ENCODE results near the gene ZNF22.

DNA sequence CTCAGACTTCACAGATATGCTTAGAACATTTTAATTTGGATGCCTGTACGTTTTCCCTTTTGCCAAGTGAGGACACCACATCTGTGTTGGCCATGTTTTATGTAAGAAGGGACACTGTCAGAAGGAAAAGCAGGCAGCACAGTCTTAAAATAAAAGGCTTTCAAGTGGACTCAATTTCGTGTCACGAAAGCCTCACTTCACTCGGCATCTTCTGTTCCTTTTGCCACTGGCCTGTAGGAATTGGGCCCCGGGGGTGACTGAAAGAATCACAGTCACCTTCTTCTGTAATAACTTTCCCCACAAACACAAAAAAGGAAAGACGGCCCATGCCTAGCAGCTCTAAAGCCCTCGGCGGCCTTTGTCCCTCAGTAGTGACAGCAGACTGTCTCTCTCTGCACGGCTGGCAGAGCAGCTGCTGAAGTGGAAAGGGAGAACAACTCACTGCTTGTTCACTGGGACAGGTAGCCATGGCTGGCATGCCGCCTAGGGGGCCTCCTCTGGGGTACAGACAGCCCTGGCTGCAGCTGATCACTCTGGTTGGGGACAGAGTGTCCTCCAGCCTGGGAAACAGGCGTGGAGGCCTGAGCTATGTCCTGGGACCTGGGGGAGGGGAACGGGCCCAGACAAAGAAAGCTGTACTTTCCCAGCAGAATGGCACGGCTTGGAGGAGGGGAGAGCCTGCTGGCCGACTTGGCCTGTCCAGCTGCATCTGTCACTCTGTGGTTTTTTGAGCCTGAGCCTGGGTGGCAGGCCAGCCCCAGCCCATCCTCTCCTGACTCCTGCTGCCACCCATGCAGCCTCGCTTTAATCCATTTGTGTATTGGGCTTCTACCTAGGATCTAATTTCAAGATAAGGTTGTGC lies 36.7 kb upstream of the ZNF22 start:
- TF ChIP-seq, protein P1, sequence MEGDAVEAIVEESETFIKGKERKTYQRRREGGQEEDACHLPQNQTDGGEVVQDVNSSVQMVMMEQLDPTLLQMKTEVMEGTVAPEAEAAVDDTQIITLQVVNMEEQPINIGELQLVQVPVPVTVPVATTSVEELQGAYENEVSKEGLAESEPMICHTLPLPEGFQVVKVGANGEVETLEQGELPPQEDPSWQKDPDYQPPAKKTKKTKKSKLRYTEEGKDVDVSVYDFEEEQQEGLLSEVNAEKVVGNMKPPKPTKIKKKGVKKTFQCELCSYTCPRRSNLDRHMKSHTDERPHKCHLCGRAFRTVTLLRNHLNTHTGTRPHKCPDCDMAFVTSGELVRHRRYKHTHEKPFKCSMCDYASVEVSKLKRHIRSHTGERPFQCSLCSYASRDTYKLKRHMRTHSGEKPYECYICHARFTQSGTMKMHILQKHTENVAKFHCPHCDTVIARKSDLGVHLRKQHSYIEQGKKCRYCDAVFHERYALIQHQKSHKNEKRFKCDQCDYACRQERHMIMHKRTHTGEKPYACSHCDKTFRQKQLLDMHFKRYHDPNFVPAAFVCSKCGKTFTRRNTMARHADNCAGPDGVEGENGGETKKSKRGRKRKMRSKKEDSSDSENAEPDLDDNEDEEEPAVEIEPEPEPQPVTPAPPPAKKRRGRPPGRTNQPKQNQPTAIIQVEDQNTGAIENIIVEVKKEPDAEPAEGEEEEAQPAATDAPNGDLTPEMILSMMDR (conservative IDR thresholded peaks at IDR 0.05 in 1 of 2, IDR thresholded peaks at IDR 0.05 in 1 of 2; ENCODE audit: extremely low read depth in 1 of 2, insufficient read depth in 1 of 2, low read depth in 1 of 2, low read length in 2 of 2) = no peak
- no peak for TF ChIP-seq EZH2 (IDR thresholded peaks at IDR 0.05; ENCODE audit: borderline replicate concordance, low read length)
